Erythroblast (primary cell): ENCODE results near the gene LAPTM5.

Experiments
- GATA1 ChIP-seq: IDR thresholded peaks from 2 replicates; pipeline ENCODE4 v1.6.1; 2011; ENCODE audit warnings: low read depth, mild to moderate bottlenecking, control low read depth, low read length, moderate library complexity
- POLR2A ChIP-seq: IDR thresholded peaks from 2 replicates; pipeline ENCODE4 v1.6.1; 2011; ENCODE audit warnings: mild to moderate bottlenecking, low read length

- TF ChIP-seq POLR2A (no peak), GATA1 (no peak)
Measured at GRCh38 chr1:30687886-30688285, 69.7 kb downstream of the LAPTM5 start.
